Progenitor cell of endocrine pancreas (in vitro differentiated cells): ENCODE data around the gene RETREG3. TPM values are rescaled to one million over a fixed set of nuclear protein-coding genes. Genes with fewer than 3 reads are reported as not detected.
A peak's percentile ranks its signal among the peaks of the same experiment; 100 is the strongest.
"Not testable (repeated sequence)": the region's sequence is repeated elsewhere in the genome, so short reads cannot be mapped to it uniquely, and the experiment has no call there.

Experiments used
- DNase-seq: peaks from one replicate; pipeline ENCODE4 v3.0.0; 2021; ENCODE audit warnings: low spot score; ENCODE audit not compliant: unreplicated experiment
- H3K27ac Mint-ChIP-seq: 2 replicates; pipeline ENCODE4 v1.8.0; 2021; ENCODE audit warnings: mild to moderate bottlenecking, moderate library complexity, mixed read lengths
- H3K27me3 Mint-ChIP-seq: 2 replicates; pipeline ENCODE4 v1.8.0; 2021; ENCODE audit warnings: mixed read lengths
- H3K36me3 Mint-ChIP-seq: 2 replicates; pipeline ENCODE4 v1.8.0; 2022; ENCODE audit warnings: mixed read lengths; ENCODE audit not compliant: insufficient read depth
- H3K4me1 Mint-ChIP-seq: 2 replicates; pipeline ENCODE4 v1.8.0; 2021; ENCODE audit warnings: low read depth, mixed read lengths
- H3K4me3 Mint-ChIP-seq: 2 replicates; pipeline ENCODE4 v1.8.0; 2021; ENCODE audit warnings: low read depth, mild to moderate bottlenecking, moderate library complexity, mixed read lengths
- H3K9me3 Mint-ChIP-seq: 2 replicates; pipeline ENCODE4 v1.8.0; 2021; ENCODE audit warnings: low read depth, mixed read lengths
- CTCF ChIP-seq: fragments of 200-600 bp; sonication (generic); IDR thresholded peaks from one replicate; pipeline ENCODE4 v1.5.0; 2021; ENCODE audit warnings: antibody characterized with exemption, mild to moderate bottlenecking; ENCODE audit not compliant: unreplicated experiment
- total RNA-seq: library from RNA; stranded (reverse); gene quantifications from 2 replicates; pipeline ENCODE4 v1.2.1, GENCODE V29; 2021

RETREG3 gene
- total RNA-seq, 1 donor from 2014 or later = 80.5 TPM

- peak; percentile 11 for TF ChIP-seq CTCF
- peak; percentile 10 for DNase-seq
- H3K27me3 Mint-ChIP-seq = no peaks in the 10 kb centered on the region
These were observed 9.4 kb upstream of the RETREG3 start for GRCh38 chr17:42618442-42619150.

GRCh38 chr17:42617956-42618431 is 8.8 kb upstream of the RETREG3 start:
- Mint-ChIP-seq H3K4me1 (peaks cover 5% of the 10 kb centered on the region), H3K36me3 (peaks cover 11% of the 10 kb centered on the region), H3K27ac (peak overlapping the region; percentile 33), H3K9me3 (no peaks in the 10 kb centered on the region), H3K27me3 (no peaks in the 10 kb centered on the region), H3K4me3 (no peak overlapping the region)
- no peak for TF ChIP-seq CTCF
- DNase-seq = no peak

More at GRCh38 chr17:42618442-42619150, 9.4 kb upstream of the RETREG3 start:
- Mint-ChIP-seq H3K4me1 (peaks cover 5% of the 10 kb centered on the region), H3K4me3 (no peak overlapping the region), H3K36me3 (peaks cover 9% of the 10 kb centered on the region), H3K27ac (no peak overlapping the region), H3K9me3 (no peaks in the 10 kb centered on the region)

- no peak for DNase-seq
- Mint-ChIP-seq H3K9me3 (no peaks in the 10 kb centered on the region), H3K36me3 (peaks cover 15% of the 10 kb centered on the region), H3K27ac (no peak overlapping the region), H3K4me1 (peaks cover 7% of the 10 kb centered on the region), H3K27me3 (no peaks in the 10 kb centered on the region), H3K4me3 (no peak overlapping the region)
- no peak for TF ChIP-seq CTCF
These were observed 4.6 kb upstream of the RETREG3 start for GRCh38 chr17:42613699-42614295.

- TF ChIP-seq CTCF = no peak
- Mint-ChIP-seq H3K36me3 (peaks cover 15% of the 10 kb centered on the region), H3K27me3 (no peaks in the 10 kb centered on the region), H3K27ac (no peak overlapping the region), H3K4me3 (no peak overlapping the region), H3K9me3 (no peaks in the 10 kb centered on the region), H3K4me1 (peaks cover 15% of the 10 kb centered on the region)
- DNase-seq = no peak
These were observed 2.8 kb upstream of the RETREG3 start for GRCh38 chr17:42612013-42612412.

GRCh38 chr17:42609814-42610801 is 934 bp upstream of the RETREG3 start:
- H3K27me3 Mint-ChIP-seq, H3K9me3 Mint-ChIP-seq: not testable (repeated sequence)
- DNase-seq = peak; percentile 24
- Mint-ChIP-seq H3K4me3 (peak overlapping the region; percentile 97), H3K4me1 (peaks cover 22% of the 10 kb centered on the region), H3K36me3 (peaks cover 14% of the 10 kb centered on the region), H3K27ac (peak overlapping the region; percentile 97)
